Nephron (organoid): ENCODE results near the gene CTNND2.

Experiments used
- H3K27ac Mint-ChIP-seq, 3 experiments: 2 replicates each; pipeline ENCODE4 v1.8.0; 2020; ENCODE audit warnings: mixed read lengths in 3 of 3, mild to moderate bottlenecking in 2 of 3, moderate library complexity in 1 of 3
- H3K27me3 Mint-ChIP-seq: 2 replicates; pipeline ENCODE4 v1.8.0; 2021; ENCODE audit warnings: low read depth, mild to moderate bottlenecking, moderate library complexity, mixed read lengths
- H3K36me3 Mint-ChIP-seq: 2 replicates; pipeline ENCODE4 v1.8.0; 2020; ENCODE audit warnings: low read depth, mixed read lengths
- H3K4me1 Mint-ChIP-seq: 2 replicates; pipeline ENCODE4 v1.8.0; 2020; ENCODE audit warnings: mixed read lengths
- H3K4me3 Mint-ChIP-seq, 3 experiments: 2 replicates each; pipeline ENCODE4 v1.8.0; 2020; ENCODE audit warnings: mild to moderate bottlenecking in 3 of 3, mixed read lengths in 3 of 3, moderate library complexity in 2 of 3
- H3K9me3 Mint-ChIP-seq: 2 replicates; pipeline ENCODE4 v1.8.0; 2020; ENCODE audit warnings: mixed read lengths
- TF ChIP-seq, protein P1 (sequence below), 3 experiments: fragments of 200-600 bp; sonication (generic); IDR thresholded peaks; one replicate each; pipeline ENCODE4 v1.5.0; 2021; ENCODE audit warnings: antibody characterized with exemption in 3 of 3; ENCODE audit not compliant: unreplicated experiment in 3 of 3

The CTNND2 gene

DNA sequence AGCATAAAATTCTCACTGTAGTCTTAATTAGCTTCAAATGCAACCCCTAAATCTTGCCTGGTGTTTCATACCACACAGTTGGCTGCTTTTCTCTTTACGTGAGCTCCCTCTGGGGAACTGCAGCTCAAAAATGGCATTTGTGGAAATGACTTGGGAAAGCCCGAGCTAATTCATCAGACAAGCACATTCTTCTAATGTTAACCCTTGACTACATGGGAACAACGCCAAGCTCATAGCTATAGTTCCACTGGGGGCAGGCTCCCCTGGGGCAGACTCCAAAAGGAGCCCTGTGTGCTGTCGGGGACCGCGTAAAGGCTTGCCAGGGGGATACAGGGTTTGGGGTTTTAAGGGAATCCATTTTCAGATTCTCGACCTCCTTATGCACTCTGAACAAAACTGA, 841.8 kb downstream of the CTNND2 start:
- Mint-ChIP-seq H3K9me3 (peaks cover 8% of the 10 kb centered on the region), H3K27me3 (peaks cover 4% of the 10 kb centered on the region), H3K4me3 (no peak overlapping the region), H3K36me3 (peaks cover 3% of the 10 kb centered on the region), H3K27ac (no peak overlapping the region), H3K4me1 (peaks cover 4% of the 10 kb centered on the region)
- TF ChIP-seq, protein P1, sequence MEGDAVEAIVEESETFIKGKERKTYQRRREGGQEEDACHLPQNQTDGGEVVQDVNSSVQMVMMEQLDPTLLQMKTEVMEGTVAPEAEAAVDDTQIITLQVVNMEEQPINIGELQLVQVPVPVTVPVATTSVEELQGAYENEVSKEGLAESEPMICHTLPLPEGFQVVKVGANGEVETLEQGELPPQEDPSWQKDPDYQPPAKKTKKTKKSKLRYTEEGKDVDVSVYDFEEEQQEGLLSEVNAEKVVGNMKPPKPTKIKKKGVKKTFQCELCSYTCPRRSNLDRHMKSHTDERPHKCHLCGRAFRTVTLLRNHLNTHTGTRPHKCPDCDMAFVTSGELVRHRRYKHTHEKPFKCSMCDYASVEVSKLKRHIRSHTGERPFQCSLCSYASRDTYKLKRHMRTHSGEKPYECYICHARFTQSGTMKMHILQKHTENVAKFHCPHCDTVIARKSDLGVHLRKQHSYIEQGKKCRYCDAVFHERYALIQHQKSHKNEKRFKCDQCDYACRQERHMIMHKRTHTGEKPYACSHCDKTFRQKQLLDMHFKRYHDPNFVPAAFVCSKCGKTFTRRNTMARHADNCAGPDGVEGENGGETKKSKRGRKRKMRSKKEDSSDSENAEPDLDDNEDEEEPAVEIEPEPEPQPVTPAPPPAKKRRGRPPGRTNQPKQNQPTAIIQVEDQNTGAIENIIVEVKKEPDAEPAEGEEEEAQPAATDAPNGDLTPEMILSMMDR (IDR thresholded peaks at IDR 0.05; ENCODE audit: unreplicated experiment in 3 of 3): peak in 1 of 3 experiments; percentile 6

GRCh38 chr5:11056560-11056959, 847.7 kb downstream of the CTNND2 start:
- Mint-ChIP-seq H3K27ac (no peak overlapping the region), H3K36me3 (peaks cover 4% of the 10 kb centered on the region), H3K9me3 (peaks cover 9% of the 10 kb centered on the region), H3K27me3 (peaks cover 6% of the 10 kb centered on the region), H3K4me3 (no peak overlapping the region), H3K4me1 (no peaks in the 10 kb centered on the region)
- TF ChIP-seq, protein P1 (IDR thresholded peaks at IDR 0.05; ENCODE audit: unreplicated experiment in 3 of 3): no peak

DNA sequence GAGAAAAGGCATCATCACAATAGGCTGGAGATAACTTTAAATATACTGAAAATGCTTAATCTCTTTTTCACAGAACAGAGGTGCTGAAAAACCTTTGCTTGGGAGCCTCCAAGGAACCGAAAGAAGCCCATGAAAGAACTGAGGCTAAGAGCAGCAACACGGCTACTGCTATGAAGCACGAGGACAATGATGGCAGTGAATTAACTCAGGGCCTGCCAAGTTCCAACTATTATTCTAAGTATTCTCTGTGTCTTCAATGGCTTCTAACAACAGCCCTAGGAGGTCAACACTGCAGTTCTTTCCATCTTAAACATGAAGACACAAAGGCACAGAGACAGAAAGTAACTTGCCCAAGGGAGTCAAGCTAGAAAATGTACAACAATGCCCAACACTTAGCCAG, 850.2 kb downstream of the CTNND2 start:
- peaks cover 6% of the 10 kb centered on the region for H3K27me3 Mint-ChIP-seq
- H3K27ac Mint-ChIP-seq: no peak overlapping the region
- TF ChIP-seq, protein P1 (IDR thresholded peaks at IDR 0.05; ENCODE audit: unreplicated experiment in 3 of 3): no peak
- H3K36me3 Mint-ChIP-seq: peaks cover 4% of the 10 kb centered on the region
- peaks cover 6% of the 10 kb centered on the region for H3K9me3 Mint-ChIP-seq
- H3K4me1 Mint-ChIP-seq: no peaks in the 10 kb centered on the region
- H3K4me3 Mint-ChIP-seq: no peak overlapping the region

DNA sequence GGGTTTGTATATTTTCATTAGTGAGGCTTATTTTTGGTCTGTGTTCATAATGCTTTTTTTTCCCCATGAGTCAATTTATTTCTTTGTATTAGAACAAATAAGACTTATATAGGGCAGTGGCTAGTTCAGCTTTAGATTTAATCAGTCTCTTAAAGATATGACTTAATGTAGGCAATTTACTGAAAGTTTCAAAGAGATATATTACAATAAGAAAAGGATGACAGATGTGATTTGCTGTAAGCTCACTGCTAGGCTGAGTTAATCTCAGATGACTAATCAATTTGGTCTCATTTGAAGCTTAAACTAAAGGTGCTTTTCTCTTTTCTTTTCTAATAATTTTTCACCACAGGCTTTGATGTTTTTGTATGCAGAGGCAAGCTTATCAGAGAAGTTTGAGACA, 851.4 kb downstream of the CTNND2 start:
- Mint-ChIP-seq H3K36me3 (peaks cover 4% of the 10 kb centered on the region), H3K27me3 (peaks cover 6% of the 10 kb centered on the region), H3K4me3 (no peak overlapping the region), H3K9me3 (peaks cover 5% of the 10 kb centered on the region), H3K4me1 (no peaks in the 10 kb centered on the region), H3K27ac (no peak overlapping the region)
- TF ChIP-seq, protein P1 (IDR thresholded peaks at IDR 0.05; ENCODE audit: unreplicated experiment in 3 of 3): no peak

- Mint-ChIP-seq H3K27ac (no peak overlapping the region), H3K4me1 (no peaks in the 10 kb centered on the region), H3K9me3 (no peaks in the 10 kb centered on the region)
Measured at GRCh38 chr5:11050596-11051304, 853.5 kb downstream of the CTNND2 start.

More at GRCh38 chr5:11050596-11051304, 853.5 kb downstream of the CTNND2 start:
- TF ChIP-seq, protein P1 (IDR thresholded peaks at IDR 0.05; ENCODE audit: unreplicated experiment in 3 of 3): no peak
- H3K4me3 Mint-ChIP-seq: no peak overlapping the region
- H3K36me3 Mint-ChIP-seq: no peaks in the 10 kb centered on the region
- H3K27me3 Mint-ChIP-seq: peaks cover 5% of the 10 kb centered on the region
